H1 (cell line): Measurements from ENCODE around the gene C1QA. TPM values are rescaled to one million over a fixed set of nuclear protein-coding genes. Genes with fewer than 3 reads are reported as not detected.

Experiments used
- CTCF ChIA-PET: fragments of 300-600 bp; sonication (Branson Sonifier 250); formaldehyde crosslinking; loops from one replicate; lab custom pipeline; 2021; ENCODE audit not compliant: partially characterized antibody; lab: Charles Lee
- POLR2A ChIA-PET: fragments of 300-600 bp; sonication (Branson Sonifier 250); formaldehyde crosslinking; loops from one replicate; lab custom pipeline; 2021; ENCODE audit warnings: inconsistent platforms; ENCODE audit not compliant: partially characterized antibody; lab: Charles Lee
- DNase-seq, 2 experiments: peaks; one replicate each; pipeline versions ENCODE4 v3.0.0 to v3.0.0-alpha.2; 2010 to 2022; ENCODE audit warnings: low spot score in 2 of 2, low read depth in 1 of 2, mixed read lengths in 1 of 2
- FAIRE-seq: peaks from 2 replicates; lab custom pipeline; 2011; peaks lifted over from hg19 to GRCh38; lab: Jason Lieb, UNC
- H2AFZ ChIP-seq: 2 replicates; pipeline ENCODE4 v1.8.1; 2012; ENCODE audit warnings: low read length, inconsistent platforms
- H2AK5ac ChIP-seq: 2 replicates; pipeline ENCODE4 v1.6.1; 2013; ENCODE audit warnings: low read depth, low read length
- H2BK120ac ChIP-seq: replicated peaks from 2 replicates; pipeline ENCODE3; 2013; ENCODE audit warnings: low read depth, low read length, inconsistent platforms
- H2BK12ac ChIP-seq: 2 replicates; pipeline ENCODE4 v1.6.1; 2013; ENCODE audit warnings: low read depth, low read length
- H2BK15ac ChIP-seq: 2 replicates; pipeline ENCODE4 v1.6.1; 2013; ENCODE audit warnings: low read length
- H2BK20ac ChIP-seq: 2 replicates; pipeline ENCODE4 v1.6.1; 2013; ENCODE audit warnings: low read length
- H2BK5ac ChIP-seq: 2 replicates; pipeline ENCODE4 v1.6.1; 2013; ENCODE audit warnings: low read depth, low read length
- H3K14ac ChIP-seq: 2 replicates; pipeline ENCODE4 v1.6.1; 2013; ENCODE audit warnings: inconsistent platforms; ENCODE audit not compliant: insufficient read length
- H3K18ac ChIP-seq: 2 replicates; pipeline ENCODE4 v1.6.1; 2013; ENCODE audit warnings: low read length; ENCODE audit errors: extremely low read depth
- H3K23ac ChIP-seq: 2 replicates; pipeline ENCODE4 v1.6.1; 2013; ENCODE audit warnings: inconsistent platforms; ENCODE audit not compliant: insufficient read length
- H3K23me2 ChIP-seq: 2 replicates; pipeline ENCODE4 v1.6.1; 2013; ENCODE audit warnings: low read depth, low read length
- H3K27ac ChIP-seq: 2 replicates; pipeline ENCODE4 v1.6.1; 2011; ENCODE audit warnings: low read depth, low read length, inconsistent platforms
- H3K27me3 ChIP-seq, 4 experiments: replicated peaks in 1 of 4; 1 replicate in 1 of 4; 2 replicates in 3 of 4; pipeline versions ENCODE4 v1.6.1 to v1.8.1; 2011 to 2013; ENCODE audit warnings: low read length in 3 of 4, mild to moderate bottlenecking in 3 of 4, inconsistent platforms in 2 of 4, mixed read lengths in 2 of 4, moderate library complexity in 1 of 4; ENCODE audit not compliant: control insufficient read depth in 3 of 4, insufficient read depth in 3 of 4; ENCODE audit errors: extremely low read depth in 1 of 4
- H3K36me3 ChIP-seq, 4 experiments: 2 replicates each; pipeline versions ENCODE4 v1.6.1 to v1.8.1; 2011 to 2013; ENCODE audit warnings: mild to moderate bottlenecking in 4 of 4, low read length in 3 of 4, moderate library complexity in 2 of 4, control low read depth in 1 of 4, inconsistent platforms in 1 of 4; ENCODE audit not compliant: insufficient read depth in 4 of 4, control insufficient read depth in 2 of 4
- H3K4ac ChIP-seq: replicated peaks from 2 replicates; pipeline ENCODE3; 2013; ENCODE audit warnings: low read length, low read depth, mixed read lengths, inconsistent platforms; ENCODE audit not compliant: insufficient read length
- H3K4me1 ChIP-seq, 4 experiments: replicated peaks in 1 of 4; 1 replicate in 1 of 4; 2 replicates in 3 of 4; pipeline versions ENCODE4 v1.6.1 to v1.8.1; 2011 to 2013; ENCODE audit warnings: low read length in 3 of 4, inconsistent platforms in 2 of 4, mixed read lengths in 1 of 4; ENCODE audit not compliant: insufficient read depth in 4 of 4, control insufficient read depth in 3 of 4
- H3K4me2 ChIP-seq, 2 experiments: 2 replicates each; pipeline versions ENCODE4 v1.6.1 to v1.8.1; 2011 to 2013; ENCODE audit warnings: low read depth in 2 of 2, low read length in 2 of 2, control low read depth in 1 of 2, inconsistent platforms in 1 of 2, mild to moderate bottlenecking in 1 of 2; ENCODE audit not compliant: insufficient read depth in 1 of 2
- H3K4me3 ChIP-seq, 4 experiments: fragments of 200-600, 300-600 bp in 1 of 4; sonication (generic), shearing (Covaris generic), sonication (Bioruptor Twin) in 1 of 4; 2 replicates each; pipeline versions ENCODE4 v1.5.1 to v1.8.1; 2011 to 2016; ENCODE audit warnings: low read length in 4 of 4, low read depth in 3 of 4, control low read depth in 2 of 4, inconsistent platforms in 2 of 4, mild to moderate bottlenecking in 2 of 4, mixed read lengths in 1 of 4, moderate library complexity in 1 of 4; ENCODE audit not compliant: insufficient read depth in 2 of 4; ENCODE audit errors: extremely low read depth in 1 of 4
- H3K56ac ChIP-seq: replicated peaks from 2 replicates; pipeline ENCODE3; 2013; ENCODE audit warnings: low read depth, mild to moderate bottlenecking, mixed read lengths, low read length, inconsistent platforms; ENCODE audit not compliant: insufficient read length
- H3K79me1 ChIP-seq: 2 replicates; pipeline ENCODE4 v1.6.1; 2013; ENCODE audit warnings: low read depth, low read length, control low read depth
- H3K79me2 ChIP-seq, 2 experiments: 2 replicates each; pipeline versions ENCODE4 v1.6.1 to v1.8.1; 2012 to 2013; ENCODE audit warnings: low read length in 2 of 2, mild to moderate bottlenecking in 2 of 2, inconsistent platforms in 1 of 2; ENCODE audit not compliant: insufficient read depth in 2 of 2, control insufficient read depth in 1 of 2
- H3K9ac ChIP-seq, 4 experiments: replicated peaks in 1 of 4; 1 replicate in 1 of 4; 2 replicates in 3 of 4; pipeline versions ENCODE4 v1.6.1 to v1.8.1; 2011 to 2013; ENCODE audit warnings: low read depth in 3 of 4, low read length in 3 of 4, control low read depth in 2 of 4, mild to moderate bottlenecking in 2 of 4, moderate library complexity in 2 of 4, inconsistent platforms in 1 of 4; ENCODE audit errors: extremely low read depth in 1 of 4
- H3K9me3 ChIP-seq, 2 experiments: 2 replicates each; pipeline versions ENCODE4 v1.6.1 to v1.8.1; 2012 to 2013; ENCODE audit warnings: mild to moderate bottlenecking in 2 of 2, moderate library complexity in 2 of 2, control low read depth in 1 of 2, inconsistent platforms in 1 of 2, low read depth in 1 of 2, low read length in 1 of 2, mixed read lengths in 1 of 2; ENCODE audit not compliant: insufficient read depth in 2 of 2
- H4K20me1 ChIP-seq, 2 experiments: replicated peaks in 1 of 2; 2 replicates each; pipeline versions ENCODE3 to v1.8.1; 2011 to 2013; ENCODE audit warnings: inconsistent platforms in 2 of 2, low read length in 2 of 2, mild to moderate bottlenecking in 1 of 2; ENCODE audit not compliant: insufficient read depth in 2 of 2, control insufficient read depth in 1 of 2
- H4K5ac ChIP-seq: 2 replicates; pipeline ENCODE4 v1.6.1; 2013; ENCODE audit warnings: low read length, low read depth, mixed read lengths, inconsistent platforms; ENCODE audit not compliant: insufficient read length
- H4K8ac ChIP-seq: 2 replicates; pipeline ENCODE4 v1.8.0; 2013; ENCODE audit warnings: mild to moderate bottlenecking, moderate library complexity, low read length, inconsistent platforms; ENCODE audit not compliant: insufficient read depth; ENCODE audit errors: extremely low read depth
- H4K91ac ChIP-seq: replicated peaks from 2 replicates; pipeline ENCODE3; 2013; ENCODE audit warnings: low read length, mixed read lengths, inconsistent platforms; ENCODE audit not compliant: insufficient read length
- CREB1 ChIP-seq: IDR thresholded peaks from 2 replicates; pipeline ENCODE4 v1.6.1; 2012; ENCODE audit warnings: inconsistent platforms
- KDM1A ChIP-seq: fragments of 200-600, 300-600 bp; sonication (generic); IDR thresholded peaks from 2 replicates; pipeline ENCODE4 v1.7.1; 2016; ENCODE audit warnings: mild to moderate bottlenecking, low read length, borderline replicate concordance
- MAFK ChIP-seq: IDR thresholded peaks from 2 replicates; pipeline ENCODE4 v1.6.1; 2012; ENCODE audit warnings: low read depth, mild to moderate bottlenecking, improper control_type of control experiment, low read length
- RXRA ChIP-seq: IDR thresholded peaks from 2 replicates; pipeline ENCODE4 v1.6.1; 2011; ENCODE audit warnings: low read depth, mild to moderate bottlenecking, low read length, moderate library complexity; ENCODE audit not compliant: insufficient read depth
- SIX5 ChIP-seq: IDR thresholded peaks from 2 replicates; pipeline ENCODE4 v1.6.1; 2011; ENCODE audit warnings: mild to moderate bottlenecking, low read depth, low read length
- WGBS, 2 experiments: shearing (Covaris generic) in 1 of 2; methylation state at CpG; one replicate each; pipeline versions ENCODE4 v1.1.6 to v1.1.7; 2013 to 2015; ENCODE audit warnings: low lambda C conversion rate in 2 of 2, mixed read lengths in 2 of 2, inconsistent platforms in 1 of 2, low coverage in 1 of 2, missing lambda C conversion rate in 1 of 2; ENCODE audit not compliant: insufficient replicate concordance in 2 of 2, insufficient coverage in 1 of 2, insufficient read length in 1 of 2; ENCODE audit errors: extremely low coverage in 1 of 2, missing lambda C conversion rate in 1 of 2; 5-methylcytosine and 5-hydroxymethylcytosine counted together
- polyA plus RNA-seq, 7 experiments: library from polyadenylated mRNA; depleted of rRNA in 3 of 7; stranded (reverse) in 5 of 7; unstranded in 2 of 7; fragments of >200 nt in 5 of 7; fragments of 200-250 nt in 2 of 7; gene quantifications; 1 replicate in 5 of 7; 2 replicates in 1 of 7; 4 replicates in 1 of 7; pipeline versions ENCODE4 v1.2.1 to v1.2.3, GENCODE V29; 2011 to 2013; ENCODE audit warnings: missing spikeins in 2 of 7, mixed read lengths in 2 of 7
- total RNA-seq: library from RNA; stranded (reverse); fragmentation: NEBNext Ultra II Directional; extraction: Animal tissue kit (Norgen Biotek cat#: 25700); gene quantifications from 2 replicates; pipeline ENCODE4 v1.2.1, GENCODE V29; 2021
- TF ChIP-seq, protein P1 (sequence below): IDR thresholded peaks from 2 replicates; pipeline ENCODE4 v1.6.1; 2011; ENCODE audit warnings: low read depth, mild to moderate bottlenecking, low read length; ENCODE audit not compliant: insufficient read depth

C1QA gene
- total and polyA plus RNA-seq, 2 of the 8 experiments (the other 6 are each of a cell fraction or from before 2014, with no cell fraction given) = not detected

DNA sequence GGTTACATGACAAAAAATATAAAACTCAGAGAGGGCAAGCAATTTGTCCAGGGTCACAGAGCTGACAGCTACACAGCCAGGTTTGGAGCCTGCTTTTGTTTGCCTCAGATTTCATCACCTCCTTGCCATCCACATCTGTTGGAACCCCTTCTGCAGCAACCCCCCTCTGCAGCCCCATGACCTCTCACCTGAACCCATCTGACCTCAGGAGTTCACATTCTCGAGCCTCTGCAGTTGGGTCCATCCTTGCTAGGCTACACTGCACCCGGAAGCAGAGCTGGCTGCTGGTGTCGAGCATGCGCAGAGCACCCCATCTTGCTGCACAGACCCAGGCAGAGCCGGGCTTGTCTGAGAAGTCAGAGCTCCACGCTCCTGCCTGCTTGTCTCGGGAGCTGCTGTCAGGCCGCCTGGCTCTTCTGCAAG is 26.6 kb downstream of the C1QA start:
- Histone ChIP-seq H3K9me3 (no peaks in the 10 kb centered on the region), H3K4ac (no peak overlapping the region), H3K23me2 (peaks cover 9% of the 10 kb centered on the region), H3K36me3 (no peaks in the 10 kb centered on the region), H2BK15ac (no peak overlapping the region), H2BK120ac (no peak overlapping the region), H3K4me3 (no peak overlapping the region), H3K18ac (no peak overlapping the region), H3K4me2 (no peak overlapping the region), H2AFZ (no peak overlapping the region), H3K9ac (no peak overlapping the region), H3K27me3 (no peaks in the 10 kb centered on the region; a peak in 1 of 7 replicates), H2BK20ac (no peak overlapping the region), H3K27ac (no peak overlapping the region), H3K56ac (no peak overlapping the region), H4K5ac (no peak overlapping the region), H2AK5ac (no peak overlapping the region), H4K8ac (peak overlapping the region; percentile 31; the same call in 1 of the 2 replicates), H3K79me2 (no peaks in the 10 kb centered on the region), H2BK12ac (no peak overlapping the region), H3K4me1 (peaks cover 0 to 1% (median 0%) of the 10 kb centered on the region in 4 experiments; a peak in 1 of 7 replicates), H4K20me1 (peaks cover 0 to 7% of the 10 kb centered on the region in 2 experiments), H3K14ac (no peak overlapping the region), H4K91ac (no peak overlapping the region), H2BK5ac (no peak overlapping the region), H3K23ac (no peak overlapping the region), H3K79me1 (no peaks in the 10 kb centered on the region)
- FAIRE-seq (no peak), DNase-seq (no peak)
- CTCF ChIA-PET = interaction anchor here (0.9 to 4.0 kb wide), 10 partner anchors 8 to 302 kb away, joined by 3 to 27 read pairs (median 5); partner anchors contain the start of genes C1QB and C1QC
- POLR2A ChIA-PET = interaction anchor here (1.0 kb wide), 1 partner anchor 14 kb away, joined by 3 read pairs; no protein-coding TSS in a partner anchor
- TF ChIP-seq, protein P1, sequence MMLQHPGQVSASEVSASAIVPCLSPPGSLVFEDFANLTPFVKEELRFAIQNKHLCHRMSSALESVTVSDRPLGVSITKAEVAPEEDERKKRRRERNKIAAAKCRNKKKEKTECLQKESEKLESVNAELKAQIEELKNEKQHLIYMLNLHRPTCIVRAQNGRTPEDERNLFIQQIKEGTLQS = no peak
- TF ChIP-seq MAFK = no peak
- no peak for TF ChIP-seq RXRA
- TF ChIP-seq SIX5 = no peak
- no peak for TF ChIP-seq CREB1
- TF ChIP-seq KDM1A = no peak
- 93% methylated on average over 8 of the region's 8 CpGs; no CpG with 5 or more reads in 1 of the 2 experiments for WGBS, 2 experiments
